ENCODE results near the gene ADGRV1.

The ADGRV1 gene

DNA sequence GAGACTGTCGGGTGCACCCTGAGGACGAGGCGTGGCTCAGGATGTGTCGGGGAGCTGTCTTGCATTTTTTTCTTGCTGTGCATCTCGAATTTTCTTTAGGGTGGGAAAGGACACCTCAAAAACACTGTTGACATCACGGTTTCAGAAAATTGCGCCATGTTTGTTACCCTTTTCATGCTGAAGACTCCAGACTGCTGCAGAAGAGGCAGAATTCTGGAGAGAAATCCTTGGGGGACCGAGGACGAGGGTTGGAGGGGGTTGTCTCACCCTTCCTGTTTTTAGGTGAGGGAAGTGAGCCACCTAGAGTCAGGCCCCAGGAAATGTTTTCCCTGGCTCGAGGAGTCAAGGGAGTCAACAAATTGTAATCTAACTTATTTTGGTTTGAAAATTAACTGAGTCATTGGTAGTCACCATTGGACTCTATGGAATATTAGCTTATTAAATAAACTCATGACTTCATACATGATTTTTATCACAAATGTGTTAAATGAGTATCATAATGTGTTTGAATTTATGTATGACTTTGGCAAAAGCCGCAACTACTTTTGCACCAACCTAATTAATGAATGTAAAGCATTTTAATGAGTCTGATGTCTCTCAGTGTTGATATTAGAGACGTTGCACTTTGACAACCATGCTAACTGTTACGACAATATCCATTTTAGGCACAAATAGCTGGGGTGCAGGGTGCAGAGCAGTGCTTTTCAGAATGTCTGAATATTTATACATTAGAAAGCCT, 28.5 kb upstream of the ADGRV1 start (continued):
- TF ChIP-seq SCRT1 (tag by site-specific recombination; IDR thresholded peaks at IDR 0.05; ENCODE audit: borderline replicate concordance) (no peak), ZNF221 (tag by site-specific recombination; IDR thresholded peaks at IDR 0.05; ENCODE audit: borderline replicate concordance) (no peak), GLI4 (tag by site-specific recombination; IDR thresholded peaks at IDR 0.05) (no peak), ZBTB48 (tag by site-specific recombination; IDR thresholded peaks at IDR 0.05) (peak; percentile 52; the same call in 1 of the 2 replicates), ZNF140 (tag by site-specific recombination; IDR thresholded peaks at IDR 0.05) (no peak), ZNF10 (tag by site-specific recombination; IDR thresholded peaks at IDR 0.05) (peak; percentile 19; the same call in 1 of the 2 replicates), ZNF202 (tag by site-specific recombination; IDR thresholded peaks at IDR 0.05; ENCODE audit: borderline replicate concordance) (no peak), ZNF792 (tag by site-specific recombination; IDR thresholded peaks at IDR 0.05) (no peak), ZNF707 (tag by site-specific recombination; IDR thresholded peaks at IDR 0.05) (no peak), MYNN (tag by site-specific recombination; IDR thresholded peaks at IDR 0.05; ENCODE audit: borderline replicate concordance) (no peak), ZNF366 (tag by site-specific recombination; conservative IDR thresholded peaks at IDR 0.05) (no peak; the same call in 1 of the 2 replicates), ZBTB20 (tag by site-specific recombination; IDR thresholded peaks at IDR 0.05) (no peak), ZNF670 (tag by site-specific recombination; IDR thresholded peaks at IDR 0.05; ENCODE audit: low read depth) (no peak), ZNF311 (tag by site-specific recombination; IDR thresholded peaks at IDR 0.05; ENCODE audit: borderline replicate concordance) (no peak), ZNF280C (tag by site-specific recombination; IDR thresholded peaks at IDR 0.05) (no peak), ZNF114 (tag by site-specific recombination; IDR thresholded peaks at IDR 0.05) (no peak), SP2 (tag by site-specific recombination; IDR thresholded peaks at IDR 0.05) (no peak), ZNF274 (IDR thresholded peaks at IDR 0.05; ENCODE audit: low read length) (no peak), ZNF274 (tag by site-specific recombination; IDR thresholded peaks at IDR 0.05; ENCODE audit: borderline replicate concordance) (no peak), MZF1 (tag by site-specific recombination; IDR thresholded peaks at IDR 0.05; ENCODE audit: borderline replicate concordance) (peak; percentile 47; the same call in 1 of the 2 replicates), ZNF544 (tag by site-specific recombination; IDR thresholded peaks at IDR 0.05) (no peak), ZNF621 (tag by site-specific recombination; IDR thresholded peaks at IDR 0.05) (no peak), ZNF843 (tag by site-specific recombination; IDR thresholded peaks at IDR 0.05) (no peak), ZNF624 (tag by site-specific recombination; IDR thresholded peaks at IDR 0.05) (no peak), AEBP2 (tag by site-specific recombination; IDR thresholded peaks at IDR 0.05; ENCODE audit: borderline replicate concordance) (no peak), ZNF510 (tag by site-specific recombination; IDR thresholded peaks at IDR 0.05; ENCODE audit: insufficient replicate concordance) (no peak), ZNF354C (tag by site-specific recombination; IDR thresholded peaks at IDR 0.05; ENCODE audit: borderline replicate concordance, low read depth) (no peak), ZNF626 (tag by site-specific recombination; IDR thresholded peaks at IDR 0.05) (no peak), REPIN1 (tag by site-specific recombination; IDR thresholded peaks at IDR 0.05; ENCODE audit: low read depth) (no peak), ZNF214 (tag by site-specific recombination; IDR thresholded peaks at IDR 0.05; ENCODE audit: borderline replicate concordance) (no peak), OSR2 (tag by site-specific recombination; IDR thresholded peaks at IDR 0.05) (no peak), ZNF24 (tag by site-specific recombination; IDR thresholded peaks at IDR 0.05) (no peak; the same call in 1 of the 2 replicates), ZNF157 (tag by site-specific recombination; IDR thresholded peaks at IDR 0.05) (no peak), ZNF121 (tag by site-specific recombination; IDR thresholded peaks at IDR 0.05) (peak; percentile 12; the same call in 1 of the 2 replicates)
- TF ChIP-seq, protein P1, sequence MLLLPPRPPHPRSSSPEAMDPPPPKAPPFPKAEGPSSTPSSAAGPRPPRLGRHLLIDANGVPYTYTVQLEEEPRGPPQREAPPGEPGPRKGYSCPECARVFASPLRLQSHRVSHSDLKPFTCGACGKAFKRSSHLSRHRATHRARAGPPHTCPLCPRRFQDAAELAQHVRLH (tag by site-specific recombination; IDR thresholded peaks at IDR 0.05), result no peak
- TF ChIP-seq, protein P2, sequence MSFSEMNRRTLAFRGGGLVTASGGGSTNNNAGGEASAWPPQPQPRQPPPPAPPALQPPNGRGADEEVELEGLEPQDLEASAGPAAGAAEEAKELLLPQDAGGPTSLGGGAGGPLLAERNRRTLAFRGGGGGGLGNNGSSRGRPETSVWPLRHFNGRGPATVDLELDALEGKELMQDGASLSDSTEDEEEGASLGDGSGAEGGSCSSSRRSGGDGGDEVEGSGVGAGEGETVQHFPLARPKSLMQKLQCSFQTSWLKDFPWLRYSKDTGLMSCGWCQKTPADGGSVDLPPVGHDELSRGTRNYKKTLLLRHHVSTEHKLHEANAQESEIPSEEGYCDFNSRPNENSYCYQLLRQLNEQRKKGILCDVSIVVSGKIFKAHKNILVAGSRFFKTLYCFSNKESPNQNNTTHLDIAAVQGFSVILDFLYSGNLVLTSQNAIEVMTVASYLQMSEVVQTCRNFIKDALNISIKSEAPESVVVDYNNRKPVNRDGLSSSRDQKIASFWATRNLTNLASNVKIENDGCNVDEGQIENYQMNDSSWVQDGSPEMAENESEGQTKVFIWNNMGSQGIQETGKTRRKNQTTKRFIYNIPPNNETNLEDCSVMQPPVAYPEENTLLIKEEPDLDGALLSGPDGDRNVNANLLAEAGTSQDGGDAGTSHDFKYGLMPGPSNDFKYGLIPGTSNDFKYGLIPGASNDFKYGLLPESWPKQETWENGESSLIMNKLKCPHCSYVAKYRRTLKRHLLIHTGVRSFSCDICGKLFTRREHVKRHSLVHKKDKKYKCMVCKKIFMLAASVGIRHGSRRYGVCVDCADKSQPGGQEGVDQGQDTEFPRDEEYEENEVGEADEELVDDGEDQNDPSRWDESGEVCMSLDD (tag by site-specific recombination; IDR thresholded peaks at IDR 0.05), result peak; percentile 66
